Pancreas (tissue), 10 donors: ENCODE measurements around the gene KIF4B. TPM values are rescaled to one million over a fixed set of nuclear protein-coding genes. Genes with fewer than 3 reads are reported as not detected.

Experiments used
- ATAC-seq, 4 donors: fragments of 200-7000 bp; cut with Tn5 transposase; one replicate each; pipeline versions ENCODE4 v1.8.0 to v1.9.1; 2020; ENCODE audit warnings: mild to moderate bottlenecking in 4 of 4, moderate library complexity in 4 of 4
- DNase-seq, 6 donors: peaks; one replicate each; pipeline ENCODE4 v3.0.0-alpha.2; 2020
- FAIRE-seq: peaks from 2 replicates; lab custom pipeline; 2012; peaks lifted over from hg19 to GRCh38; lab: Jason Lieb, UNC
- H3K27ac ChIP-seq, 4 donors: fragments of 200-600 bp; sonication (generic); 1 replicate in 3 of 4; 2 replicates in 1 of 4; pipeline versions ENCODE4 v1.5.0 to v1.8.0; 2020
- H3K27me3 ChIP-seq, 4 donors: fragments of 200-600 bp; one replicate each; pipeline ENCODE4 v1.8.0; 2021
- H3K36me3 ChIP-seq, 3 donors: fragments of 200-600 bp; sonication (generic) in 1 of 3; one replicate each; pipeline versions ENCODE4 v1.5.0 to v1.8.0; 2020 to 2021
- H3K4me1 ChIP-seq, 3 donors: fragments of 200-600 bp; one replicate each; pipeline ENCODE4 v1.8.0; 2021
- H3K4me3 ChIP-seq, 4 donors: fragments of 200-600 bp; sonication (generic) in 2 of 4; one replicate each; pipeline versions ENCODE4 v1.5.0 to v1.8.0; 2020 to 2021
- H3K9me3 ChIP-seq, 4 donors: fragments of 200-600 bp; one replicate each; pipeline ENCODE4 v1.8.0; 2021
- CTCF ChIP-seq, 4 donors: fragments of 200-600 bp; sonication (generic) in 3 of 4; IDR thresholded peaks; one replicate each; pipeline versions ENCODE4 v1.5.0 to v1.8.0; 2021; ENCODE audit warnings: antibody characterized with exemption in 4 of 4
- WGBS, 2 donors: extraction: QIAGEN DNeasy Blood & Tissue Kit; methylation state at CpG; one replicate each; pipeline ENCODE4 v1.1.7; 2013; 5-methylcytosine and 5-hydroxymethylcytosine counted together
- intact Hi-C, 3 donors: fragments of 100-400 bp; cut with DNase I; formaldehyde crosslinking; loops; one replicate each; pipeline versions ENCODE4 v1.11.1 to v1.14.2; 2022
- polyA plus RNA-seq, 2 donors: library from polyadenylated mRNA; stranded (reverse); fragments of 200-250 nt; gene quantifications; one replicate each; pipeline ENCODE4 v1.2.3, GENCODE V29; 2013
- total RNA-seq, 6 donors: library from RNA; stranded (reverse); fragmentation: NEBNext Ultra II Directional in 4 of 6; extraction: Animal tissue kit (Norgen Biotek cat#: 25700) in 4 of 6; gene quantifications; one replicate each; pipeline versions ENCODE4 v1.2.1 to v1.2.4, GENCODE V29; 2021 to 2023
- donor health status: healthy with polysubstance abuse.
- donor health status: DM: no; HTN: no; CAD: no; lungs with moderate emphysema.
- donor health status: DM: no; HTN: no; CAD: no.
- donor health status: control.
- donor health status: control.
- donor health status: Bipolar disorder and iron deficiency.
- donor health status: DM: yes; HTN: yes; CAD: no.
- donor health status: DM: no; HTN: no; CAD: no.
- donor health status: DM: no; HTN: no; CAD: no.
- donor health status: DM: yes; HTN: yes; CAD: no.

KIF4B gene
- total and polyA plus RNA-seq, 8 donors = not detected

- intact Hi-C loops = no loop called here
- Histone ChIP-seq H3K36me3 (no peaks in the 10 kb centered on the region), H3K27ac (no peak overlapping the region), H3K4me1 (no peaks in the 10 kb centered on the region), H3K9me3 (no peaks in the 10 kb centered on the region), H3K4me3 (no peak overlapping the region), H3K27me3 (no peaks in the 10 kb centered on the region)
- FAIRE-seq = no peak
- 40 to 44% methylated on average over 2 of the region's 2 CpGs for WGBS, 2 donors
- peak in 1 of 6 donors; percentile 5 for DNase-seq
- ATAC-seq = peak in 1 of 4 donors; percentile 53
- TF ChIP-seq CTCF (IDR thresholded peaks at IDR 0.05) = no peak
These were observed 33.0 kb downstream of the KIF4B start for GRCh38 chr5:155046591-155046990.

- intact Hi-C loops = no loop called here
- WGBS, 2 donors = 67 to 71% methylated on average over 8 of the region's 8 CpGs
- no peaks in the 10 kb centered on the region for H3K9me3 ChIP-seq
- ATAC-seq = no peak
- FAIRE-seq = no peak
- no peaks in the 10 kb centered on the region for H3K4me1 ChIP-seq
- H3K27me3 ChIP-seq = no peaks in the 10 kb centered on the region
- DNase-seq = no peak
- no peak for TF ChIP-seq CTCF (IDR thresholded peaks at IDR 0.05)
- H3K4me3 ChIP-seq = no peak overlapping the region
- no peak overlapping the region for H3K27ac ChIP-seq
- H3K36me3 ChIP-seq = no peaks in the 10 kb centered on the region
These were observed 34.3 kb downstream of the KIF4B start for GRCh38 chr5:155047818-155048217.

GRCh38 chr5:155049569-155050383 lies 36.2 kb downstream of the KIF4B start:
- Histone ChIP-seq H3K9me3 (no peaks in the 10 kb centered on the region), H3K27me3 (no peaks in the 10 kb centered on the region), H3K4me1 (no peaks in the 10 kb centered on the region), H3K4me3 (no peak overlapping the region), H3K36me3 (no peaks in the 10 kb centered on the region), H3K27ac (no peak overlapping the region)
- no peak for ATAC-seq
- FAIRE-seq = no peak
- DNase-seq = no peak
- 13 to 17% methylated on average over 1 of the region's 1 CpG for WGBS, 2 donors
- no peak for TF ChIP-seq CTCF (IDR thresholded peaks at IDR 0.05)
- intact Hi-C loops = no loop called here

- no peaks in the 10 kb centered on the region for H3K36me3 ChIP-seq
- ATAC-seq = no peak
- TF ChIP-seq CTCF (IDR thresholded peaks at IDR 0.05) = no peak
- intact Hi-C loops = no loop called here
- WGBS, 2 donors = 74 to 78% methylated on average over 5 of the region's 5 CpGs
- H3K27ac ChIP-seq = no peak overlapping the region
- H3K4me3 ChIP-seq = no peak overlapping the region
- FAIRE-seq = no peak
- DNase-seq = no peak
- no peaks in the 10 kb centered on the region for H3K4me1 ChIP-seq
- no peaks in the 10 kb centered on the region for H3K27me3 ChIP-seq
- H3K9me3 ChIP-seq = no peaks in the 10 kb centered on the region
These were observed 36.9 kb downstream of the KIF4B start for GRCh38 chr5:155050384-155051019.

GRCh38 chr5:155052532-155052931 lies 39.0 kb downstream of the KIF4B start:
- H3K27ac ChIP-seq = no peak overlapping the region
- no peaks in the 10 kb centered on the region for H3K9me3 ChIP-seq
- ATAC-seq (no peak), FAIRE-seq (no peak), DNase-seq (no peak)
- no peak for TF ChIP-seq CTCF (IDR thresholded peaks at IDR 0.05)
- WGBS, 2 donors = 55 to 62% methylated on average over 4 of the region's 4 CpGs
- no peaks in the 10 kb centered on the region for H3K36me3 ChIP-seq
- no peaks in the 10 kb centered on the region for H3K4me1 ChIP-seq
- no peaks in the 10 kb centered on the region for H3K27me3 ChIP-seq
- H3K4me3 ChIP-seq = no peak overlapping the region
- intact Hi-C loops = no loop called here
